ENCODE measurements around the gene FAM83C.

FAM83C gene

GRCh38 chr20:35311409-35311808 lies 19.2 kb upstream of the FAM83C start:
- no peak overlapping the region for H3K4me3 ChIP-seq (ENCODE audit: low read depth, low read length)
- no peak for TF ChIP-seq CTCF (conservative IDR thresholded peaks at IDR 0.05; ENCODE audit: low read depth, low read length)
- no peak for DNase-seq (ENCODE audit: low read depth)

GRCh38 chr20:35307666-35308653 lies 15.7 kb upstream of the FAM83C start:
- DNase-seq (ENCODE audit: low read depth), result peak; percentile 37
- no peak for TF ChIP-seq CTCF (conservative IDR thresholded peaks at IDR 0.05; ENCODE audit: low read depth, low read length)
- H3K4me3 ChIP-seq (ENCODE audit: low read depth, low read length), result no peak overlapping the region

DNA sequence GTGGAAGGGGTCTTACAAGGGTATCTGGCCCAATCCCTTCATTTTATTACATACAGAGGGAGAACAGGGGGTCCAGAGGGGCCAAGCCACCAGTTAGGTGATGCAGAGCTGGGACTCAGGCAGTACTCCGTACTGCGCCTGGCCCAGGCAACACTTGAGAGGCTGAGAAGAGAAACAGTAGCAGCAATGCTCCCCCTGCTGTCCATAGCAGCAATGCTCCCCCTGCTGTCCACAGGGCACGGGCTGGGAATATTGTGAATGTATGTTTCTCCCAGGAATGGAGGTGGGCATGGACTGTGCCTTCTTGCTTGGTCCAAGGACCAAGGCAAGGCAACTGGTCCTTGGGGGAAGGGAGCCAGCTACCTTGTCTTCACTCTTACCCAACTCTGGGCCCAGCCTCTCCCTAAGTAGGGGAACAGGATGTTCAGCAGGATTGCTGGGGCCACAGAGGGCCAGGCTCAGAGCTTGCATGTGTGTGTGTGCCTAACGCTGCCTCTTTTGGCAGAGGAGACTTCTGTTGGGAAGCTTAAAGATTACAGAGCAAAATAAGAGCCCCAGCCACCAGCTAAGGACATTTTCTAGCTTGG lies 14.8 kb upstream of the FAM83C start:
- DNase-seq (ENCODE audit: low read depth), result peak; percentile 86
- TF ChIP-seq CTCF (conservative IDR thresholded peaks at IDR 0.05; ENCODE audit: low read depth, low read length), result peak; percentile 93
- no peak overlapping the region for H3K4me3 ChIP-seq (ENCODE audit: low read depth, low read length)

GRCh38 chr20:35305682-35306556 lies 13.7 kb upstream of the FAM83C start:
- peak; percentile 99 for DNase-seq (ENCODE audit: low read depth)
- TF ChIP-seq CTCF (conservative IDR thresholded peaks at IDR 0.05; ENCODE audit: low read depth, low read length), result no peak
- H3K4me3 ChIP-seq (ENCODE audit: low read depth, low read length), result no peak overlapping the region

DNA sequence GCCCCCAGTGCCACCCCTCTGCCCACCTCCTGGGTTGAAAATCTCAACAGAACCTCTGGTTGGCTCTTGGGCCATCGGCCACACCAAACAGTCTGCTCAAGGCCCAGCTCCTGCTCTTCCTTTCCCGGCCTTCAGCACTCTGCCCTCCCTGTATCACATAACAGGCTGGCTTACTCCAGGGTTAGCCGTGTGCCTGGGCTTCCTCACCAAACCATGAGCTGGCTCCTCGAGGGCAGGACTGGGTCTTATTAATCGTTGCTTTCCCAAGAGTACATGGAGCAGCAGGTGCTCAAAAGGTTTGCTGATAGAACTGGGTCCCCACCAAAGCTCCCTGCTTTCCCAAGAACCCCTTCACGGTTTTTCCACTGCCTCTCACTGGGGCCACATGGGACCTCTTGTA lies 12.7 kb upstream of the FAM83C start:
- H3K4me3 ChIP-seq (ENCODE audit: low read depth, low read length), result no peak overlapping the region
- no peak for TF ChIP-seq CTCF (conservative IDR thresholded peaks at IDR 0.05; ENCODE audit: low read depth, low read length)
- DNase-seq (ENCODE audit: low read depth), result no peak

DNA sequence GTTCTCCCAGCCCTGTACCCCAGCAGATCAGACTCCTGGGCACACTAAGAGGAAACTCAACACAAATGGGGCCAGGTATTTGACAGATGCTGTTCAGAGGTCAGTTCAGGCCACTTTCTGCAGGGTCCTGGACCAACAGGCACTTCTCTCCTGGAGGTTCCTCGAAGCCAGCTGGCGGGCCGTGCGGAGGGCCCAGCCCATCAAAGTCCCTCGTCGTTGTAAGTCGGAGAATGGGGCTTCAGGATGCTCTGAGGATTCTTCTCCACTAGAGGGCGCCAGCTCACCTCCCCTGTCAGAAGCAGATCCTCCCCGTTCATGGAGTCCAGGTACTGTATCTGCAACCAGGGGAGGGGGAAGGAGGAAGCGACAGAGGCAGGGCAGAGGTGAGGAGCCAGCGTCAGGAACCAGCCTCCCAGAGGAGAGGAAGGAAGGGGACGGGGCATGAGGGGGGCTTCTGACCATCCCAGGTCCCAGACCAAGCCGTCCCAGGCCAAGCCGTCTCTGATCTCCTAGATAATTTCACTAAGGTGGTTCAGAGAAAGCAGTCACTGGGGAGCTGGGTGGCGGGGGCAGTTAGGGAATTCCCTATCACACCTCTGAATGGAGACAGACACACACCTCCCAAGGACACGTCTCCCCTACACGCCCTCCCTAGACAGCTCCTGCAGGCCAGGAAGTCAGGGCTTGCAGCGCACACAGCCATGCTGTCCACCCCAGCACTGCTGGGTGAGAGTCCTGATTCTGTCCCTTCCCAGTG lies 11.7 kb upstream of the FAM83C start:
- H3K4me3 ChIP-seq (ENCODE audit: low read depth, low read length), result no peak overlapping the region
- TF ChIP-seq CTCF (conservative IDR thresholded peaks at IDR 0.05; ENCODE audit: low read depth, low read length), result peak; percentile 93
- DNase-seq (ENCODE audit: low read depth), result peak; percentile 95
